ENCODE results near the gene TBC1D2B. TPM values are rescaled to one million over a fixed set of nuclear protein-coding genes. Genes with fewer than 3 reads are reported as not detected.
A peak's percentile ranks its signal among the peaks of the same experiment; 100 is the strongest.

TBC1D2B gene
- total RNA-seq, 1 experiment from 2014 or later: 17.6 TPM

- WGBS (ENCODE audit: extremely low coverage, insufficient read length, low lambda C conversion rate): no CpG with 5 or more reads among the region's 4 CpGs
- H2BK5ac ChIP-seq (ENCODE audit: insufficient read length, low read length): no peak overlapping the region
- H3K79me1 ChIP-seq (ENCODE audit: insufficient read depth, low read depth, low read length, poor library complexity, severe bottlenecking): no peaks in the 10 kb centered on the region
- no peak for DNase-seq
- Mint-ChIP-seq H3K9me3 (no peaks in the 10 kb centered on the region), H3K27ac (peak overlapping the region; percentile 33 to 90 (median 60); a peak in 6 of 7 replicates), H3K4me3 (no peak overlapping the region), H3K36me3 (ENCODE audit: insufficient read depth in 1 of 3, low read depth in 3 of 3) (peaks cover 0 to 3% (median 0%) of the 10 kb centered on the region in 3 experiments; a peak in 4 of 7 replicates), H3K4me1 (peaks cover 7 to 9% of the 10 kb centered on the region in 2 experiments), H3K27me3 (ENCODE audit: low read depth) (no peaks in the 10 kb centered on the region)
- H4K8ac ChIP-seq (replicated peaks; ENCODE audit: insufficient read length, low read depth, low read length): no peak overlapping the region
- no peak overlapping the region for H3K23ac ChIP-seq (ENCODE audit: insufficient read length, low read depth, low read length)
- H3K23me2 ChIP-seq (ENCODE audit: insufficient read length, low read depth, low read length, poor library complexity, severe bottlenecking): no peaks in the 10 kb centered on the region
- H3K27me3 ChIP-seq (ENCODE audit: insufficient read depth, low read length): no peaks in the 10 kb centered on the region
- no peak overlapping the region for H3K4ac ChIP-seq (ENCODE audit: low read depth, low read length)
- H3K14ac ChIP-seq (ENCODE audit: insufficient read depth, low read length): 0 out of 2 replicates have a peak overlapping the region, but pooled peaks have one; percentile 2
- H2BK20ac ChIP-seq (ENCODE audit: low read depth, low read length, poor library complexity, severe bottlenecking): no peak overlapping the region
- TF ChIP-seq CTCF (conservative IDR thresholded peaks at IDR 0.05): no peak
- H2BK120ac ChIP-seq (ENCODE audit: low read depth, low read length, poor library complexity, severe bottlenecking): no peak overlapping the region
- H4K91ac ChIP-seq (ENCODE audit: insufficient read length, low read depth, low read length): no peak overlapping the region
- no peak overlapping the region for H3K9ac ChIP-seq (ENCODE audit: extremely low read depth, insufficient read length, low read length)
- no peak overlapping the region for H2AK5ac ChIP-seq (ENCODE audit: insufficient read length, low read length)
- no peaks in the 10 kb centered on the region for H3K79me2 ChIP-seq (ENCODE audit: insufficient read depth, low read length)
- H3K4me2 ChIP-seq (ENCODE audit: insufficient read depth, insufficient read length, low read length): no peak overlapping the region
- no peak overlapping the region for H3K27ac ChIP-seq (ENCODE audit: insufficient read length, low read depth, low read length)
- no peak overlapping the region for H2BK15ac ChIP-seq (ENCODE audit: low read depth, low read length)
- no peak overlapping the region for H3T11ph ChIP-seq (ENCODE audit: low read length)
- H4K20me1 ChIP-seq (ENCODE audit: control insufficient read depth, insufficient read depth, insufficient read length): no peaks in the 10 kb centered on the region
- no peak overlapping the region for H2AFZ ChIP-seq (ENCODE audit: low read length)
- no peak overlapping the region for H4K5ac ChIP-seq (ENCODE audit: insufficient read length, low read depth, low read length)
- no peak overlapping the region for H3K18ac ChIP-seq (ENCODE audit: insufficient read length, low read depth, low read length)
- no peaks in the 10 kb centered on the region for H3K4me1 ChIP-seq (ENCODE audit: insufficient read depth, low read length)
- no peak overlapping the region for H2BK12ac ChIP-seq (ENCODE audit: insufficient read length, low read depth, low read length)
- no peaks in the 10 kb centered on the region for H3K9me3 ChIP-seq (ENCODE audit: control insufficient read depth, low read depth, low read length)
- H3K56ac ChIP-seq (ENCODE audit: insufficient read length, low read depth, low read length): no peak overlapping the region
Observed at GRCh38 chr15:78037779-78038305, 39.7 kb downstream of the TBC1D2B start.

All from H9 (cell line).